T-cell (primary cell): Measurements from ENCODE around the gene GRHL1. TPM values are rescaled to one million over a fixed set of nuclear protein-coding genes. Genes with fewer than 3 reads are reported as not detected.
"Not testable (repeated sequence)": the region's sequence is repeated elsewhere in the genome, so short reads cannot be mapped to it uniquely, and the experiment has no call there.

ENCODE experiments used
- ATAC-seq, 4 experiments: fragments of 200-7000 bp in 3 of 4; fragments of 150-1000 bp in 1 of 4; cut with Tn5 transposase; replicated peaks in 1 of 4; 1 replicate in 3 of 4; 2 replicates in 1 of 4; pipeline ENCODE4 v1.10.0; 2021; ENCODE audit warnings: moderate library complexity in 3 of 4, mild to moderate bottlenecking in 2 of 4, moderate number of reproducible peaks in 1 of 4
- CTCF ChIA-PET, 2 donors: fragments of 300-600 bp; sonication (Branson Sonifier 250); formaldehyde crosslinking; loops; one replicate each; lab custom pipeline; 2022; ENCODE audit warnings: antibody characterized with exemption in 2 of 2; lab: Charles Lee
- POLR2A ChIA-PET, 2 donors: fragments of 300-600 bp; sonication (Branson Sonifier 250); formaldehyde crosslinking; loops; one replicate each; lab custom pipeline; 2022; ENCODE audit warnings: antibody characterized with exemption in 2 of 2; lab: Charles Lee
- DNase-seq, 35 experiments: peaks; one replicate each; pipeline versions ENCODE4 v3.0.0 to v3.0.0-alpha.2; 2013 to 2023
- H3K27ac ChIP-seq: one replicate; pipeline ENCODE4 v1.5.1; 2013; ENCODE audit warnings: low read length
- H3K27me3 ChIP-seq, 2 experiments: replicated peaks in 1 of 2; 1 replicate in 1 of 2; 2 replicates in 1 of 2; pipeline versions ENCODE4 v1.6.1 to v1.7.0; 2013; ENCODE audit warnings: low read length in 1 of 2, mixed read lengths in 1 of 2; ENCODE audit not compliant: control insufficient read depth in 2 of 2, insufficient read depth in 2 of 2; ENCODE audit errors: extremely low read depth in 1 of 2
- H3K36me3 ChIP-seq, 2 donors: 1 replicate in 1 of 2; 2 replicates in 1 of 2; pipeline versions ENCODE4 v1.6.1 to v1.7.0; 2013; ENCODE audit warnings: low read length in 1 of 2; ENCODE audit not compliant: control insufficient read depth in 2 of 2, insufficient read depth in 1 of 2; ENCODE audit errors: extremely low read depth in 1 of 2
- H3K4me1 ChIP-seq, 2 experiments: 1 replicate in 1 of 2; 2 replicates in 1 of 2; pipeline versions ENCODE4 v1.6.1 to v1.7.0; 2013; ENCODE audit warnings: low read length in 2 of 2, mixed read lengths in 1 of 2; ENCODE audit not compliant: insufficient read depth in 2 of 2, control insufficient read depth in 1 of 2; ENCODE audit errors: extremely low read depth in 1 of 2
- H3K4me3 ChIP-seq, 2 donors: 1 replicate in 1 of 2; 2 replicates in 1 of 2; pipeline versions ENCODE4 v1.5.1 to v1.7.0; 2013; ENCODE audit warnings: mild to moderate bottlenecking in 2 of 2, low read length in 1 of 2, moderate library complexity in 1 of 2; ENCODE audit not compliant: control insufficient read depth in 1 of 2; ENCODE audit errors: extremely low read depth in 1 of 2
- H3K9me3 ChIP-seq: 2 replicates; pipeline ENCODE4 v1.7.0; 2013
- H3K27ac Mint-ChIP-seq, 2 donors: one replicate each; pipeline ENCODE4 v1.8.0; 2020 to 2021; ENCODE audit warnings: mild to moderate bottlenecking in 2 of 2, mixed read lengths in 2 of 2
- H3K27me3 Mint-ChIP-seq, 2 donors: one replicate each; pipeline ENCODE4 v1.8.0; 2021 to 2022; ENCODE audit warnings: mixed read lengths in 2 of 2
- H3K36me3 Mint-ChIP-seq: one replicate; pipeline ENCODE4 v1.8.0; 2021; ENCODE audit warnings: mixed read lengths
- H3K4me1 Mint-ChIP-seq, 3 donors: one replicate each; pipeline ENCODE4 v1.8.0; 2020 to 2022; ENCODE audit warnings: mixed read lengths in 3 of 3, mild to moderate bottlenecking in 1 of 3
- H3K4me3 Mint-ChIP-seq, 3 donors: one replicate each; pipeline ENCODE4 v1.8.0; 2020 to 2022; ENCODE audit warnings: mild to moderate bottlenecking in 3 of 3, mixed read lengths in 3 of 3, moderate library complexity in 3 of 3
- H3K9me3 Mint-ChIP-seq, 3 donors: one replicate each; pipeline ENCODE4 v1.8.0; 2020 to 2022; ENCODE audit warnings: mixed read lengths in 3 of 3
- WGBS: methylation state at CpG from one replicate; pipeline ENCODE4 v1.1.5; 2013; ENCODE audit warnings: missing lambda C conversion rate; ENCODE audit not compliant: insufficient coverage; 5-methylcytosine and 5-hydroxymethylcytosine counted together
- total RNA-seq, 35 experiments: library from RNA in 6 of 35; stranded (reverse) in 6 of 35; fragments of 120-200 nt in 1 of 35; gene quantifications; one replicate each; pipeline versions ENCODE4 v1.2.1 to v1.2.4 and lab custom pipeline; 2013 to 2026

Gene GRHL1
- total RNA-seq, 5 donors from 2014 or later (not counting 1 experiment from before 2014, with no cell fraction given) = 0.07 to 0.61 (median 0.43) TPM

- H3K36me3 ChIP-seq = no peaks in the 10 kb centered on the region
- no peaks in the 10 kb centered on the region for H3K4me1 ChIP-seq
- Mint-ChIP-seq H3K4me3 (no peak overlapping the region), H3K36me3 (no peaks in the 10 kb centered on the region), H3K27me3 (peaks cover 3 to 7% of the 10 kb centered on the region in 2 donors), H3K9me3 (peaks cover 0 to 5% (median 4%) of the 10 kb centered on the region in 3 donors), H3K27ac (no peak overlapping the region), H3K4me1 (no peaks in the 10 kb centered on the region)
- peaks cover 0 to 16% of the 10 kb centered on the region in 2 experiments for H3K27me3 ChIP-seq
- ChIA-PET CTCF (no interaction called here), POLR2A (no interaction called here)
- H3K4me3 ChIP-seq = no peak overlapping the region
- H3K9me3 ChIP-seq = no peaks in the 10 kb centered on the region
- DNase-seq (no peak), ATAC-seq (no peak)
- no peak overlapping the region for H3K27ac ChIP-seq
- 93% methylated on average over 37 of the region's 42 CpGs for WGBS
Observed at GRCh38 chr2:10014418-10015190, 63.1 kb downstream of the GRHL1 start.

GRCh38 chr2:10015376-10015989 is 64.0 kb downstream of the GRHL1 start:
- H3K27me3 ChIP-seq = peaks cover 0 to 13% of the 10 kb centered on the region in 2 experiments
- H3K27me3 Mint-ChIP-seq, DNase-seq, H3K27ac Mint-ChIP-seq, H3K36me3 Mint-ChIP-seq, H3K4me1 Mint-ChIP-seq, H3K9me3 Mint-ChIP-seq, H3K36me3 ChIP-seq, POLR2A ChIA-PET, H3K27ac ChIP-seq, CTCF ChIA-PET, H3K9me3 ChIP-seq, H3K4me3 Mint-ChIP-seq, H3K4me1 ChIP-seq, ATAC-seq, H3K4me3 ChIP-seq: not testable (repeated sequence)
- WGBS = 99% methylated on average over 30 of the region's 44 CpGs

- Mint-ChIP-seq H3K4me1 (no peaks in the 10 kb centered on the region), H3K4me3 (no peak overlapping the region), H3K9me3 (peaks cover 0 to 5% (median 4%) of the 10 kb centered on the region in 3 donors), H3K27me3 (peaks cover 3 to 4% of the 10 kb centered on the region in 2 donors), H3K27ac (no peak overlapping the region), H3K36me3 (no peaks in the 10 kb centered on the region)
- ChIA-PET POLR2A (no interaction called here), CTCF (no interaction called here)
- WGBS = 98% methylated on average over 30 of the region's 35 CpGs
- Histone ChIP-seq H3K27ac (no peak overlapping the region), H3K36me3 (no peaks in the 10 kb centered on the region), H3K9me3 (no peaks in the 10 kb centered on the region), H3K27me3 (peaks cover 0 to 14% of the 10 kb centered on the region in 2 experiments), H3K4me3 (no peak overlapping the region), H3K4me1 (no peaks in the 10 kb centered on the region)
- DNase-seq (no peak), ATAC-seq (no peak)
Observed at GRCh38 chr2:10016001-10016801, 64.7 kb downstream of the GRHL1 start.

GRCh38 chr2:10016802-10017258 is 65.3 kb downstream of the GRHL1 start:
- H3K27me3 Mint-ChIP-seq = peaks cover 3 to 4% of the 10 kb centered on the region in 2 donors
- no peaks in the 10 kb centered on the region for H3K4me1 ChIP-seq
- peaks cover 0 to 14% of the 10 kb centered on the region in 2 experiments for H3K27me3 ChIP-seq
- POLR2A ChIA-PET = no interaction called here
- H3K9me3 Mint-ChIP-seq = peaks cover 0 to 5% (median 4%) of the 10 kb centered on the region in 3 donors
- no peak overlapping the region for H3K27ac ChIP-seq
- no peak for ATAC-seq
- no peak overlapping the region for H3K4me3 ChIP-seq
- H3K27ac Mint-ChIP-seq = no peak overlapping the region
- CTCF ChIA-PET = no interaction called here
- WGBS = 95% methylated on average over 5 of the region's 8 CpGs
- DNase-seq = no peak
- H3K36me3 Mint-ChIP-seq = no peaks in the 10 kb centered on the region
- H3K4me3 Mint-ChIP-seq = no peak overlapping the region
- H3K36me3 ChIP-seq = no peaks in the 10 kb centered on the region
- no peaks in the 10 kb centered on the region for H3K9me3 ChIP-seq
- H3K4me1 Mint-ChIP-seq = no peaks in the 10 kb centered on the region

DNA sequence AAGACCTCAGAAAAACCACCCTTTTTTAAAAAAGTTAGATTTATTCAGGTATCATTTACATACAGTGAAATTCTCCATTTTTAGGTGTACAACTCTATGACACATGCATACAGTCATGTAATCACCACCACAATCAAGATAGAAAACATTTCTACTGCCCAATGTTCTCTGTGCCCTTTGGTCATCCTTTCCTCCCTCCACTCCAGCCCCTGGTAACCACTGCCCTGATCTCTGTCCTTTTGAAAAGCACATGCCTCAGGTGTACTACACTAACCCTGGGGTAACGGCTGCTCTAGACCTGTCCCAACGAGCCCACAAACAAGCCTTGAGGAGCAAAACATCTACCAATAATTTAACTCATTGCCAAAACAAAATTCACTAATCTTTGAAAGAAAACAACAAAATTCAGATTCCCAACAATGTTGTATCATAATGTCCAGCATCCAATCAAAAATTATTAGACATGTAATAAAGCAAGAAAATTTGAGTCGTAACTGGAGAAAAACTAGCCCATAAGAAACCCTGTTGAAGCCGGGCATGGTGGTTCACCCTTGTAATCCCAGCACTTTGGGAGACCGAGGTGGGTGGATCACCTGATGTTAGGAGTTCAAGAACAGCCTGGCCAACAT is 65.9 kb downstream of the GRHL1 start:
- peaks cover 0 to 5% (median 4%) of the 10 kb centered on the region in 3 donors for H3K9me3 Mint-ChIP-seq
- H3K27me3 Mint-ChIP-seq = peaks cover 3 to 4% of the 10 kb centered on the region in 2 donors
- H3K9me3 ChIP-seq = no peaks in the 10 kb centered on the region
- no peaks in the 10 kb centered on the region for H3K36me3 ChIP-seq
- no peak overlapping the region for H3K4me3 Mint-ChIP-seq
- WGBS = 83% methylated on average over 1 of the region's 5 CpGs
- no peak overlapping the region for H3K4me3 ChIP-seq
- POLR2A ChIA-PET = no interaction called here
- no peak overlapping the region for H3K27ac ChIP-seq
- DNase-seq (no peak), ATAC-seq (no peak)
- no peaks in the 10 kb centered on the region for H3K36me3 Mint-ChIP-seq
- CTCF ChIA-PET = no interaction called here
- H3K4me1 ChIP-seq = no peaks in the 10 kb centered on the region
- H3K27ac Mint-ChIP-seq = no peak overlapping the region
- H3K27me3 ChIP-seq = peaks cover 0 to 14% of the 10 kb centered on the region in 2 experiments
- H3K4me1 Mint-ChIP-seq = no peaks in the 10 kb centered on the region

DNA sequence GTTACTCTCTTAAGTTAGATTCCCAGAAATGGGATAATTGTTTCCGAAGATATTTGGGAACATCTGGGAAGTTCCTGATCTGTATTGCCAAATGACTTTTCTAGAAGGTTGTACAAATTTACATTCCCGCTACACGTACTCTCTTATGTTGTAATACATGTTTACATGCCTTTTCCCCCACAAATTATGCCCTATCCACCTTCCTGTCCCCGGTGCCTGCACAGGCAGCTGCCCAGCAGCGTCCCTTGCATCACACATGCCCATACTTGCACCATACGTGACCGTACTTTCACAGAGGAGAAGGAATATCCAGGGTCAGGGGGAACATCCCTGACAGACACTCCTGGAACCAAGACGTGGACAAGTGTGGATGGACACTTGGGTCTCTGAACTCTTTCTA is 67.7 kb downstream of the GRHL1 start:
- Mint-ChIP-seq H3K27ac (no peak overlapping the region), H3K27me3 (peaks cover 3 to 4% of the 10 kb centered on the region in 2 donors), H3K4me3 (no peak overlapping the region), H3K4me1 (no peaks in the 10 kb centered on the region), H3K9me3 (peaks cover 0 to 5% (median 4%) of the 10 kb centered on the region in 3 donors), H3K36me3 (no peaks in the 10 kb centered on the region)
- DNase-seq (no peak), ATAC-seq (no peak)
- Histone ChIP-seq H3K4me1 (no peaks in the 10 kb centered on the region), H3K4me3 (no peak overlapping the region), H3K27ac (no peak overlapping the region), H3K27me3 (peaks cover 0 to 14% of the 10 kb centered on the region in 2 experiments), H3K36me3 (no peaks in the 10 kb centered on the region), H3K9me3 (no peaks in the 10 kb centered on the region)
- ChIA-PET CTCF (no interaction called here), POLR2A (no interaction called here)
- 83% methylated on average over 5 of the region's 8 CpGs for WGBS
